Trophoblast cell (in vitro differentiated cells and primary cell): ENCODE data around the gene PDILT.
"Not testable (repeated sequence)": the region's sequence is repeated elsewhere in the genome, so short reads cannot be mapped to it uniquely, and the experiment has no call there.

Experiments used
- DNase-seq, 2 donors: peaks; one replicate each; pipeline ENCODE4 v3.0.0-alpha.2; 2016
- H2AFZ ChIP-seq: 2 replicates; pipeline ENCODE4 v1.6.1; 2013; ENCODE audit warnings: low read length, moderate library complexity, mild to moderate bottlenecking; ENCODE audit not compliant: insufficient read depth, poor library complexity
- H2AK5ac ChIP-seq: 2 replicates; pipeline ENCODE4 v1.6.1; 2013; ENCODE audit warnings: mild to moderate bottlenecking, low read length
- H2BK120ac ChIP-seq: 2 replicates; pipeline ENCODE4 v1.6.1; 2013; ENCODE audit warnings: low read length, mild to moderate bottlenecking, moderate library complexity; ENCODE audit not compliant: insufficient read depth, poor library complexity
- H2BK12ac ChIP-seq: 2 replicates; pipeline ENCODE4 v1.6.1; 2013; ENCODE audit warnings: mild to moderate bottlenecking, low read length, moderate library complexity
- H2BK5ac ChIP-seq: 2 replicates; pipeline ENCODE4 v1.6.1; 2013; ENCODE audit warnings: low read length, low read depth, moderate library complexity, mild to moderate bottlenecking; ENCODE audit not compliant: poor library complexity
- H3K14ac ChIP-seq: 2 replicates; pipeline ENCODE4 v1.6.1; 2013; ENCODE audit warnings: mild to moderate bottlenecking, low read length
- H3K18ac ChIP-seq: 2 replicates; pipeline ENCODE4 v1.6.1; 2013; ENCODE audit warnings: mild to moderate bottlenecking, low read length
- H3K23ac ChIP-seq: 2 replicates; pipeline ENCODE4 v1.6.1; 2013; ENCODE audit warnings: low read length
- H3K27ac ChIP-seq: 2 replicates; pipeline ENCODE4 v1.5.1; 2013; ENCODE audit warnings: low read depth, mild to moderate bottlenecking, inconsistent platforms, low read length, moderate library complexity
- H3K27me3 ChIP-seq: 2 replicates; pipeline ENCODE4 v1.6.1; 2013; ENCODE audit warnings: inconsistent platforms, mild to moderate bottlenecking, low read length, moderate library complexity; ENCODE audit not compliant: insufficient read depth
- H3K36me3 ChIP-seq, 2 experiments: 1 replicate in 1 of 2; 2 replicates in 1 of 2; pipeline ENCODE4 v1.6.1; 2013; ENCODE audit warnings: low read length in 2 of 2, mild to moderate bottlenecking in 2 of 2, moderate library complexity in 1 of 2; ENCODE audit not compliant: insufficient read depth in 2 of 2, control insufficient read depth in 1 of 2
- H3K4ac ChIP-seq: 2 replicates; pipeline ENCODE4 v1.6.1; 2013; ENCODE audit warnings: low read depth, mild to moderate bottlenecking, low read length, moderate library complexity
- H3K4me1 ChIP-seq, 2 experiments: 1 replicate in 1 of 2; 2 replicates in 1 of 2; pipeline ENCODE4 v1.6.1; 2013; ENCODE audit warnings: low read length in 2 of 2, mild to moderate bottlenecking in 2 of 2, moderate library complexity in 1 of 2; ENCODE audit not compliant: insufficient read depth in 2 of 2, control insufficient read depth in 1 of 2
- H3K4me2 ChIP-seq: 2 replicates; pipeline ENCODE4 v1.6.1; 2013; ENCODE audit warnings: inconsistent platforms, mild to moderate bottlenecking, low read length, moderate library complexity
- H3K4me3 ChIP-seq: 2 replicates; pipeline ENCODE4 v1.5.1; 2013; ENCODE audit warnings: mild to moderate bottlenecking, low read depth, low read length, inconsistent platforms
- H3K79me1 ChIP-seq: one replicate; pipeline ENCODE4 v1.6.1; 2013; ENCODE audit warnings: low read length
- H3K79me2 ChIP-seq: 2 replicates; pipeline ENCODE4 v1.6.1; 2013; ENCODE audit warnings: low read length, mild to moderate bottlenecking; ENCODE audit not compliant: control insufficient read depth, insufficient read depth, poor library complexity
- H3K9ac ChIP-seq: 2 replicates; pipeline ENCODE4 v1.6.1; 2013; ENCODE audit warnings: mild to moderate bottlenecking, low read length
- H3K9me3 ChIP-seq: 2 replicates; pipeline ENCODE4 v1.6.1; 2013; ENCODE audit warnings: low read depth, mild to moderate bottlenecking, control low read depth, inconsistent platforms, low read length; ENCODE audit not compliant: insufficient read depth
- H4K12ac ChIP-seq: 2 replicates; pipeline ENCODE4 v1.6.1; 2013; ENCODE audit warnings: low read depth, mild to moderate bottlenecking, low read length, moderate library complexity
- H4K8ac ChIP-seq: 2 replicates; pipeline ENCODE4 v1.6.1; 2013; ENCODE audit warnings: low read depth, mild to moderate bottlenecking, low read length, moderate library complexity
- H4K91ac ChIP-seq: one replicate; pipeline ENCODE4 v1.6.1; 2013; ENCODE audit warnings: low read depth, mild to moderate bottlenecking, low read length, moderate library complexity
- WGBS: extraction: QIAGEN DNeasy Blood & Tissue Kit; methylation state at CpG from one replicate; pipeline ENCODE4 v1.1.7; 2013; ENCODE audit warnings: missing lambda C conversion rate; ENCODE audit not compliant: insufficient read length, insufficient coverage; ENCODE audit errors: extremely low coverage; 5-methylcytosine and 5-hydroxymethylcytosine counted together

The PDILT gene

GRCh38 chr16:20427401-20427797 lies 22.9 kb upstream of the PDILT start:
- DNase-seq = peak in 1 of 2 donors; percentile 1
- H3K79me1 ChIP-seq, H3K18ac ChIP-seq, H2BK120ac ChIP-seq, H3K4me3 ChIP-seq, H3K4me2 ChIP-seq, H3K9ac ChIP-seq, H2AFZ ChIP-seq, H2AK5ac ChIP-seq, H3K9me3 ChIP-seq, H3K14ac ChIP-seq, H3K27me3 ChIP-seq, H4K91ac ChIP-seq, H3K79me2 ChIP-seq, H2BK5ac ChIP-seq, H3K4me1 ChIP-seq, H3K36me3 ChIP-seq, H3K4ac ChIP-seq, H3K27ac ChIP-seq, H4K8ac ChIP-seq, H4K12ac ChIP-seq, H2BK12ac ChIP-seq, H3K23ac ChIP-seq: not testable (repeated sequence)
- WGBS = no CpG with 5 or more reads among the region's 2 CpGs

GRCh38 chr16:20424129-20424866 lies 19.8 kb upstream of the PDILT start:
- Histone ChIP-seq H3K23ac (no peak overlapping the region), H3K4me2 (no peak overlapping the region), H3K79me1 (no peaks in the 10 kb centered on the region), H2BK5ac (no peak overlapping the region), H4K8ac (no peak overlapping the region), H3K27ac (no peak overlapping the region), H3K14ac (no peak overlapping the region), H2AFZ (no peak overlapping the region), H2BK120ac (no peak overlapping the region), H2BK12ac (no peak overlapping the region), H3K4me1 (no peaks in the 10 kb centered on the region), H3K4me3 (no peak overlapping the region), H3K9me3 (no peaks in the 10 kb centered on the region), H3K27me3 (no peaks in the 10 kb centered on the region), H2AK5ac (no peak overlapping the region), H3K79me2 (no peaks in the 10 kb centered on the region), H4K91ac (no peak overlapping the region), H3K18ac (no peak overlapping the region), H4K12ac (no peak overlapping the region), H3K9ac (no peak overlapping the region), H3K36me3 (no peaks in the 10 kb centered on the region), H3K4ac (no peak overlapping the region)
- DNase-seq = no peak
- WGBS = no CpG with 5 or more reads among the region's 2 CpGs

GRCh38 chr16:20423772-20424128 lies 19.2 kb upstream of the PDILT start:
- WGBS = no CpG with 5 or more reads among the region's 5 CpGs
- not testable (repeated sequence) for H4K8ac ChIP-seq, H3K9me3 ChIP-seq, H3K27me3 ChIP-seq, H3K18ac ChIP-seq, H3K27ac ChIP-seq, H3K36me3 ChIP-seq, H3K4ac ChIP-seq, H3K4me3 ChIP-seq, H3K79me1 ChIP-seq, H2BK12ac ChIP-seq, H2BK5ac ChIP-seq, H3K4me2 ChIP-seq, DNase-seq, H2AK5ac ChIP-seq, H3K14ac ChIP-seq, H4K12ac ChIP-seq, H3K9ac ChIP-seq, H2AFZ ChIP-seq, H3K4me1 ChIP-seq, H3K79me2 ChIP-seq, H4K91ac ChIP-seq, H2BK120ac ChIP-seq, H3K23ac ChIP-seq

GRCh38 chr16:20421748-20422147 lies 17.2 kb upstream of the PDILT start:
- not testable (repeated sequence) for H2AK5ac ChIP-seq, H4K91ac ChIP-seq, H3K79me2 ChIP-seq, H3K4ac ChIP-seq, H2BK120ac ChIP-seq, DNase-seq, H2AFZ ChIP-seq, H3K4me3 ChIP-seq, H4K12ac ChIP-seq, H4K8ac ChIP-seq, H2BK5ac ChIP-seq, H3K23ac ChIP-seq, H3K9me3 ChIP-seq, H3K4me2 ChIP-seq, H3K18ac ChIP-seq, H3K4me1 ChIP-seq, H2BK12ac ChIP-seq, H3K27me3 ChIP-seq, H3K9ac ChIP-seq, H3K36me3 ChIP-seq, H3K79me1 ChIP-seq, H3K14ac ChIP-seq, H3K27ac ChIP-seq
- no CpG with 5 or more reads among the region's 2 CpGs for WGBS
